ENCODE results near the gene CRABP1.

CRABP1 gene

DNA sequence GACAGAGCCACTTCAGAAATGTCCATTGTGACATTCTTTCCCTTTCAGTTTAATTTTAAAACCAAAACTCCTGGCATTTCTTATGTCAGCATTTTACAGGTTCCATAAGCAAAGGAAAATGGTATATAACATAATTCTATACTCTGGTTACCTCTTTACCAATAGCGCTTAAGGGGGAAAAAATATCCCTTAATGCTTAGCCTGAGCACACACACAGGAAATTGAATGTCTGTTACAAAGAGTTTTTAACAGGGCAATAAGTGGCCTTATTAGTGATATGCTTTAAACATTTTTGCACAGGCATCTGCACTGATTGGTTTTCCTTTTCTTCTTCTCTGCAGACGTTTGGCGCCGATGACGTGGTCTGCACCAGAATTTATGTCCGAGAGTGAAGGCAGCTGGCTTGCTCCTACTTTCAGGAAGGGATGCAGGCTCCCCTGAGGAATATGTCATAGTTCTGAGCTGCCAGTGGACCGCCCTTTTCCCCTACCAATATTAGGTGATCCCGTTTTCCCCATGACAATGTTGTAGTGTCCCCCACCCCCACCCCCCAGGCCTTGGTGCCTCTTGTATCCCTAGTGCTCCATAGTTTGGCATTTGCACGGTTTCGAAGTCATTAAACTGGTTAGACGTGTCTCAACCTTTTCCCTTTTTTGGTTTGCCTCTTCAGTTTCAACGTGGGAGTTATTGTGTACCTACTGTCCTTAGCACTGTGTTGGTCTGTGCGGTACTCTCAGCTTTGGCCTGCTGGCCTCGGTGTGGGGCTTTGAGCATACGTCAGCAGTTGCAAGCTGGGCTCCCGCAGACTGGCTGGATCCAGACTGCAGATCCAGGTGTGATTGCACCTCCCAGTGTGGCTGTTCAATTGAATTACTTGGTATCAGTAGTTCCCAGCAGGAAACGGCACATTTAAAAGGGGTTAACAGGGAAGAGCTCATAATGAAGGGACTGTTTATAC, 7.7 kb downstream of the CRABP1 start:
- DNase-seq = no peak

DNA sequence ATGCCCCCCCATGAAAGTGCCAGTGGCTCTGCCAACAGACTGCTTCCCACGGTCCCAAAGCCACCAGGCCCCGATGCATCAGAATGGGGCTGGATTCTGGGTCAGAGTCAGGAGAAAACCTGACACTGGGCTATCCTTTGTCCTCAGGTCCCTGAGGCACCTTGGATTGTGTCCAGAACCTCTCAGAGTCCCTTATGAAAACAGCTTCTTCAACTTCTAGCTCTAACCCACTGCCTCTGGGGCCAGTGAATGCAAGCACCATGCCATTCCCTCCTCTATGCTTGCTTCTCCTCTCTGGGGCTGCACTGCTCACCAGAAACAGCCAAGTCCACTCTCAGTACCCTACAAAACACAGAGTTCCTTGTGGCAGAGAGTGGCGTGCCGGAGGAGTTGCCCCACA, 9.9 kb downstream of the CRABP1 start:
- no peak for DNase-seq

DNA sequence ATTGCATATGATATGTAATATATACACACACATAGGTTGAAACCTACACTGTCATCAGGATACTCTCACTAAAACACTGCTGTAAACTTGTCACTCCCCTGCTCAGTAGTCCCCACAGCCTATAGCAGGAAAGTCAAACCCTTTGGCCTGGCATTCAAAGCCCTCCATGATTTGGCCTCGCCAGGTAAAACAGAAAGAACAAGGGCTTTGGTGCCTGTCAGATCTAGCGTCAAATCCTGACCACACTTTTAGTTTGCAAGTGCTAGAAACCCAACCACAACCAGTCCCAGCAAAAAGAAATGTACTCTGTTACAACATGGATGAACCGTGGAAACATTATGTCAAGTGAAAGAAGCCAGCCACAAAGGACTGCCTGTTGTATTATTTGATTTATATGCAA, 11.4 kb downstream of the CRABP1 start:
- no peak for DNase-seq

DNA sequence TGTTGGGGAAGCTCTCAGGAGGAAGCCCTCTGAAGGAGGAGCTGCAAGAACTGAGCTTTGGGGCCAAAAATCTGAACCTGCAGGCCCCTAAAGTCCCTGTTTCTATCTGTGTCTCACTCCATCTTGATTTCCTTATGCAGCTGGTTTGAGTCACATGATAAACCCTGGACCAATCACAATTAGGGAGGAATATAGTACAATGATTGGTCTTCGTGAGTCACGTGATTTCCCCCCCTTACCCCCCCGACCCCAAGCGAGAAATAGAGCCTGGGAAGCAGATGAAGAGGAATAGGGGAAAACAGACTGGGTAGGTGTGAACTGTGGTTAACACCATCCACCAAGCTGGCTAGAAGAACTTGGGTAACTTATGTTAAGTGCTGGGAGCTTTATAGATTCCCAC, 12.9 kb downstream of the CRABP1 start:
- DNase-seq = no peak

DNA sequence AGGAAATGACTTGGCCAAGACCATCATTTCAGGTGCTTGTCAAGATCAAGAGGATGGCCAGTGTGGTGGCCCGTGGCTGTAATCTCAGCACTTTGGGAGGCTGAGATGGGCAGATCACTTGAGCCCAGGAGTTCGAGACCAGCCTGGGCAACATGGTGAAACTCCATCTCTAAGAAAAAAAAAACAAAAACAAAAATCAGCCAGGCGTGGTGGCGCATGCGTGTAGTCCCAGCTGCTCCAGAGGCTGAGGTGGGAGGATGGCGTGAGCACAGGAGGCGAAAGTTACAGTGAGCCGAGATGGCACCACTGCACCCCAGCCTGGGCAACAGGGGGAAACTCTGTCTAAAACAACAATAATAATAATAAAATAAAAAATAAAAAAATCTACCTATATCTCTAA, 15.0 kb downstream of the CRABP1 start:
- no peak for DNase-seq

DNA sequence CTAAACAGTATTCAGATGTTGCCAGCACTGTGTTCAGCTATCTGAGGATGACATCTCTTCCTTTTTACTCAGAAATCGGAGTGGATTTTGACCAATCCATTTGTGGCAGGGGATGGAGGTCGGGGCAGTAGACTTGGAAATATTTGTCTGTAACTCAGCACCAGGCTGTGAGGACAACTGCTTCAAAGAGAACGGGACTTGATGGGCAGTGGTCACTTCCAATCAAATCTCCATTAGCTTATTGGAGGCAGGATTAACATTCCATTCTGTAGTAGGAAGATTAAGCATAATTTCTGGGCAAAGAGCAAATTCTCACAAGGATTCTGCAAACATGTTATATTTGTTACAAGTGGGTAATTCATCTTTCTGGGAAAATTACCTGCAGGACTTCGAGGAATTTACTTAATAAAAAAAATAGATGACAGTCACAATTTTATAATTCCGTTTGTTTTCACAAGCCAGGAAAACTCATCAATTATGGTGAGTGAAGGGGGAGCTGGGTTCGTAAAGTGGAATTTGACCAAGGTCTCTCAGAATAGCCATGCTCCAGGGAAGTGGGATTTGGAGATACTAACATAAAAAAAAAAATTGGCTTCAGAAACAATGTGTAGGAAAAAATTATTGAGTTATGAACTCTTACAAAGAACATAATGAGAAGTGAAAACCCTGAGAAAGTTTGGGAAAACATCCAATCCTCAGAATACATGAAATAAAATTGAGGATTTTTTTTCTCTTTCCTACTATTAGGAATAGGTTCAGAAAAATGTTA, 18.1 kb downstream of the CRABP1 start:
- DNase-seq = no peak

DNA sequence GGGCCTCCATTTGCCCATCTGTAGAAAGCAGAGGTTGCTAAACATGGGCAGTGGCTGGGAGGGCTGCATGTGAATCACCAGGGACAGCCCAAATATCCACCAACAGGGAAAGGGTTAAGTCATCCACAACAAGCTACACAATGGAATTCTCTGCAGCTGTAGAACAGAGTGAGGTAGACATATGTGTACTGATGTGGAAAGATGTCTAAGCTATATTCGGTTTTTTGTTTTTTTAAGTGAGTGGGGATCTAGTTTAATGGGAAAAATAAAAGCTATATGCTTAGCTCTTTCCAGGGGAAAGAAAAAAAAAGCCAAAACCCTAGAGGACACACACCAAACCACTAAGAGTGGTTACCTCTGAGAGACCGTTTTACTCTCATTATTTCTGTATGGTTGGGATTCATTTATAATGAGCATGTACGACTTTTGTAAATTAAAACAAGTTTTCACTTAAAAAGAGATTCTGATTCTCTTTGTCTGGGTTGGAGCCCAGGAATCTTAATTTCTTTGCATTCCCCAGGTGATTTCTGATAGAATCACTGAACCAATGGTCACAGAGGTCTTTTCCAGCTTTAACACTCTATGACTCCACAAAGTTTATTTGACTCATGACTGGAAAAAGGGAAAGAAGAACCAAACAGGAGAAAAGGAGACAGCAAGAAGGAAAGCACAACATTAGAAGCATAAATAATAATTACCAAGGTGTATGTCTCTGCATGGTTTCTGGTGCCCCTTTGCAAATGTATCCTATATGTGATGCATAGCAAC, 19.1 kb downstream of the CRABP1 start:
- no peak for DNase-seq

DNA sequence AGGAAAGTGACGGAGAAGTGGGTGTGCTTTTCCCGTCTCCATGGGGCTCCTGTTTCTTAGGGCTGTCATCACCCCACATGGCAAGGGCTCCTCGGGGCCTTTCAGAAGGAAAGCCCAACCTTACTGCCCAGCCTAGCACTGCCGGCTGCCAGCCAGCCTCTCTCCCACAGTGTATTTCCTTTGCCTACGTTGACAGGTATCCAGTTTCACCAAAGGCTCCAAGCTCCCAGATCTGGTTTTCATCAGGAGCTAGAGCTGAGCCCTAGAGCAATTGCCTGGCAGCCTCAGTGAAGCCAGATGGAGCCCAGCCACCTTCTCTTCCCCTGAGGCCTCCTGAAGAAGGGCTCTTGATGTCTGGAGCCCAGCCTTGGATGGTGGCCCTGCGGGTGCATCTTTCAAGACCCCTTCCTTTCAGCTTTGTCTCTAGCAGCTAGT, 20.2 kb downstream of the CRABP1 start:
- DNase-seq = no peak

DNA sequence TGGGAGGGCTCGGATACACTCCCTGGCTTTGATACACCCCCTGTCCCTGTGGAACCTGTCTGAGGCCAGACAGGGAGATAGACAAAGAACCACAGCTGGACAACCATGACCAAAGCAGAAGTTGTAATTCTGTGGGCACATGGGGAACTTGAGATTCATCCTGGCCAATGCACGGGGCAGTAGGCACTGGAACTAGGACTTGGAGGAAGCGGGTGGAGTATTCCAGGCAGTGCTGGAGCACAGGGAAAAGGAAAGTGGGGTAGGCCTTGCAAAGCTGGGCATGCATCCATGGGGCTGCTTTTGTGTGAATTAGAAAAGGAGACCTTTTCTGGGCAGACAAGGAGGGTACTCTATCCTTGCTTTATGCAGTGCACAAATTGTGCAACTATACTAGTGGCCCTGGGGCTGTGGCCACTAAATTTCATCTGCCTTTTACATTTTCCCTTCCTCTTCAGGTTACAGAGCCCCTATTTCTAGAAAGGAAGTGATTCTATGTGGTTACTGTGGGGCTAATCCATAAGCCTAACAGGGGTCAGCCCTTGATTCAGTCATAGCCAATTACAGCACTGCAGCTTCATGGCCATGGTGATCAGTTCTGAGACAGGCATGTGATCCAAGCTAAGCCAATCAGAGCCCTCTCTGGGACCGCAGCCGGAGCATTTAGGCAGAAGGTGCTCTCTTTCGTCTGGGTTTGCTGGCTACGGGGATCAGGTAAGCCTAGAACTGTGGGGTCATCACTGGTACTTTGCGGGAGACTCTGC, 21.0 kb downstream of the CRABP1 start:
- no peak for DNase-seq

DNA sequence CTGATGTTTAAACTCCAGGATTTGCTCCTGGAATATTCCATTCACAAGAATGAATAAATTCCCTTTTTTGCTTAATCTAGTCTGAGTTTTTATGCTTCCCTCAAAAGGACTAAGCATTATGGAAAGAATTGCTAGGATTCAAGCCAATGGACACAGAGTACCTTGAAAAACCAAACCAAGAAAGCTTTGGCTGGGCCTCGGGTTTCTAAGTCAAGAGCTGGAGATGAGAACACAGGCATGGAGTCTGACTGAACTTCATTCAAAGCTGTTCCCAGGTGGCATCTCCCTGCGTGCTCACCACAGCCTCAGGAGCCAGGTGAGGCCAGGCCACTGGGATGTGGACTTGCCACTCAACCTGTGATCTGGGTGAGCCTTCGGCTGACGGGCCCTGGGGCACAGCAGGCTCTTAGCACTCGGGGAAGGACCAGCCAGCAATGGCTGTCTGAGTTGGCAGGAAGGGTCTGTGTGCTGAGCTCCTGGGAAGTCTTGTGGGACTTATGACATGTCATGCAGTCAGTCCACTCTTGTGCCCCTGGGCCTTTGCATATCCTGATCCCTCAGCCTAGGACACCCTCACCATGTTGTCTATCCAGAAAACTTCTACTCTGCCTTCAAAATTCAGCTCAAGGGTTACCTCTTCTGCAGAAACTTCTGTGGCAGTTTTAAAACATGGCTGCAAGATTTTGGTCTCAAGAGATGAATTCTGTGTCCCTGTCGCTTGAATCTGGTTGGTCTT, 21.8 kb downstream of the CRABP1 start:
- DNase-seq = no peak

DNA sequence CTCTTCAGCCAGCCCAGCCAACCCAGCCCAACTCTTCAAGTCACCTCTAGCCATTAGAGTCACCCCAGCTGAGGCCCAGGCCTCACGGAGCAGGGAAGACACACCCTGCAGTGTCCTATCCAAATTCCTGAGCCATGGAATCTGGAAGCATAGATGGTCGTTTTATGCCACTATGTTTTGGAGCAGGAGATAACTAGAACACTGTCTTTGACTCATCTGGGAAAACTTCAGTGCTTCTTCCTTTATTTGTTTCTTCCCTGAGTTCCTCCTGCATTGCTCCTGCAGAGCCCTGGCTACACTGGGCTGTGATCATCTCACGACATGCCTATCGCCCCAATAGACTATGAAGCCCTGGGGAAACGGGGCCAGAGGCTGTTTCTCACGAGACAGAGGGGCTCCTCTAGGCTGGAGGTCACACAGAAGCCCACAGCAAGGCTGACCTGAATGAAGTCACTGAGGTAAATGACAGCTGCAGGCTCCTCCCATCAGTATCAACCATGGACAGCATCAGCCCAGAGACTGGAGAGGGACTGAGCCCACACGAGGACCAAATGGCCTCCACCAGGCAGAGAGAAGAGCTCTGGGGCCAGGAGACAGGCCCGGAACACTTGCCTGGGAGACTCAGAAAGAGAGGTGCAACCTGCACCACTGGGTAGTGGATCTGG, 22.7 kb downstream of the CRABP1 start:
- DNase-seq = no peak

DNA sequence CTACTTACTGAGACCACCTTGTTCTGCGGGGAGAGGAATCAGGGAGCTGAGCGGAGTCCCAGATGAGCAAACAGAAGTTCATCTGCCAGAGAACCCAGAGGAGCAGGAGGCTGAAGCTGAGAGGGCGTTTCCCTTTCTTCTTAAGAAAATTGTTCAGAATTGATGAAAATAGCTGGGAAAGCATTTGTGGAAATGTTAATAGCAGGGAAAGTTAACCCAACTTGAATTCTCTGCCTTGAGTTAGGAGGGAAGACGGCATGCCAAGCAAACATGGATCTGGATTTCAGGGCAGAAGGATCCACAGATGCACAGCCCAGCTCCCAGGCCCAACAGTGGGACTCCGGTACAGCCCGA, 23.2 kb downstream of the CRABP1 start:
- DNase-seq = no peak

DNA sequence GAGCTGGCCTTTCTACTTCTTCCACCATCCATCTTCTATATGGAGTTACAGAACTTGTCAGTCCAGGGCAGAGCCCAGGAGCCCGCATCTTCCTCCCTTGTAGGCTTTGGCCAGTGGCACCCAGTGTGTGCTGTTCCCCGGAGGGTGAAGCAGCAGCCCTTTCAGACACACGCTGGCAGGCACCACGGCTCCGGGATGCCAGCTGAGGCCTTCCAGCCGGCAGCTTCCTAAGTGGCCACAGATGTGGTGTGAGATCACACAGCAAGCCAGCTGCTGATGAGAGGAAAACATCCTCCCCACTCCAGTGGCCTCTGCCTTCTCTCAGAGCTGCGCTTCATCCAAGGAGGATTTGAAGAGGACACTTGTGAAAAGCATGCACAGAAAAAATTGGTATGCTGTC, 24.1 kb downstream of the CRABP1 start:
- no peak for DNase-seq

DNA sequence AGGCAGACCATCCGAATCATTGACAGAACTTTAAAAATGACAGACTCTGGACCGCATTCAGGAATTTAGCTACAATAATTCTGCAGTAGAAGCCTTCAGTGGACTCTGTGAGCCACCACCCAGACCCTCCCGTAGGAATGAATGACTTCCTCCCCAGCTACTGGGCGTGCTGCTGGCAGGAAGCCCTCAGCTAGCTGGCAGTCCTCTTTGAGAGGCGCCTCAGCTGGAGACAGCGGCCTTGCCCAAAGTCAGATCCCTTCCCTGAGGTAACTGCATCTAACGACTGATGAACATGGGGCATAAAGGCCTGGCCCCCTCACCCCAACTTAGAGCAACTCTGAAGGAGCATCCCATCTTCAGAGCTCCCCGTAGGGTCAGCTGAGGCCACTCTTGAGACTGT, 25.8 kb downstream of the CRABP1 start:
- DNase-seq = no peak

DNA sequence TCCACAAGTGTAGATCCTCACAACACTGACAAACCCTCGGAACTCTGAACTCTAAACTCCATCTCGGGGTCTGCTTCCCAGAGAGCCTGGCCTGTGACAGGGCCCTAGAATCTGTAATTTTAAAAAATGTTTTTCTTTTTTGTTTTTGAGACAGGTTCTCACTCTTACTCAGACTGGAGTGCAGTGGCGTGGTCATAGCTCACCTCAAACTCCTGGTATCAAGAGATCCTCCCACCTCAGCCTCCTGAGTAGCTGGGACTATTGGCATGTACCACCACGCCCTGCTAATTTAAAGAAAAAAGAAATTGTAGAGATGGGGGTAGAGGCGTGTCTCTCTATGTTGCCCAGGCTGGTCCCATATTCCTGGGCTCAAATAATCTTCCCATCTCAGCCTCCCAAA, 26.2 kb downstream of the CRABP1 start:
- DNase-seq = no peak

DNA sequence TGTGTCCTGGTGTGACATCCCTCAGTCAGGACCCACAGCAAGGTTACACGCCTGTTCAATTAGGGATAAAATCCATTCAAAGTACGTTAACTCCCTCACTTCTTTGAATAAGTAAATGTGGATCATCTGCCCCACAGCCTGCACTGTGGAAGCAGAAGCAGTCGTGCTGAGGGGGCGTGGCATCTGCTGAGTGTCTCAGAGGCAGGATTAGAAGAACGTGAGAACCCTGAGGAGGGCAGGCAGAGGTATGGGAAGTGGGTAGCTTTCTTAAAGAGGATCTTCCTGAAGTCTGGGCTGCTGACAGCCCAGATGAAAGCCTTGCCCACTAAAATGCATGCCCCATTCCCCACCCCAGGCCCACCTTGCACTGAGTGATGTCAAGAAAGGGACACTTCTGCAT, 28.5 kb downstream of the CRABP1 start:
- DNase-seq = no peak

DNA sequence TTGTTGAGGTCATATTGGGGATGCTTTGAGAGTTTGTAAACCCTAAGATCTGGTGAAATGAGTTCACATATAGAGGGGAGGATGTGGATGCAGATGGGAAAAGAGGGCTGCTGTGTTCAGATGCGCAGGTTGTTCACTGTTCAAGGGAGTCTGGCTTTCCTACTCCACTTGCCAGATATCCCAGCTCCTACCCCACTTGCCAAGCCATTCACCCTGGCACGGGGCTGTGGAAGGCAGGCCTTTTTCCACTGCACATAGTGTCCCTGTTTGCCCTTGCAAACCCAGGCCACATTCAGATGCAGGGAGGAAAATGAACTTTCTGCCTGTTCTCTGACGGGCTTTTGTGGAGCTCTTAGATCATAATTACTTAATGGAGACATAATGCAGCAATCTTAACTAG, 29.0 kb downstream of the CRABP1 start:
- no peak for DNase-seq

DNA sequence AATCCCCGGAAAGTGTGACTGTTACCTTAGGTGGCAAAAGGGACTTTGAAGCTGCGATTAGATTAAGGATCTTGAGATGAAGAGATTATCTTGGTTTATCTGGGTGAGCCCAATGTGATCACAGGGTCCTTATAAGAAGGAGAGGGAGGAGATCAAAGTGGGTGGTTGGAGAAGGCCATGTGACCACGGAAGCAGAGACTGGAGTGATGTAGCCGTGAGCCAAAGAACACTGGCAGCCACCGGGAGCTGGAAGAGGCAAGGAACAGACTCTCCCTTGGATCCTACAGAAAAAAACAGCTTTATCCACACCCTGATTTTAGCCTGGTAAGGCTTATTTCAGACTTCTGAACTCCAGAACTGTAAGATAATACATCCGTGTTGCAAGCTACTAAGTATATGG, 29.9 kb downstream of the CRABP1 start:
- no peak for DNase-seq

DNA sequence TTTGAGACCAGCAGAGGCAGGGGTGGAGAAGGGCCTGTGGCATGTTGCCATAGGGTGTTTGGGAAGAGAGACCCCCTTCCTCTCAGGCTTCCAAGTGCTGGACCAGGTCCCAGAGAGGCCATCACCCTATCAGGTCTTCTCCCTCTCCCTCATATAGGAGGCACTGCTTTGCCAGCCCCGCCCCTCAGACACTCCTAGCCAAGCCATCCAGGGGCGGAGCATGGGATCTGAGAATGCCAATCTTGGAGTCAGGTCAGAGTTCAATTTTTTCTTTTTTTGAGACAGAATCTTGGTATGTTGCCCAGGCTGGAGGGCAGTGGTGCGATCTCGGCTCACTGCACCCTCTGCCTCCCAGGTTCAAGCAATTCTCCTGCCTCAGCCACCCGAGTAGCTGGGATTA, 32.7 kb downstream of the CRABP1 start:
- DNase-seq = no peak

DNA sequence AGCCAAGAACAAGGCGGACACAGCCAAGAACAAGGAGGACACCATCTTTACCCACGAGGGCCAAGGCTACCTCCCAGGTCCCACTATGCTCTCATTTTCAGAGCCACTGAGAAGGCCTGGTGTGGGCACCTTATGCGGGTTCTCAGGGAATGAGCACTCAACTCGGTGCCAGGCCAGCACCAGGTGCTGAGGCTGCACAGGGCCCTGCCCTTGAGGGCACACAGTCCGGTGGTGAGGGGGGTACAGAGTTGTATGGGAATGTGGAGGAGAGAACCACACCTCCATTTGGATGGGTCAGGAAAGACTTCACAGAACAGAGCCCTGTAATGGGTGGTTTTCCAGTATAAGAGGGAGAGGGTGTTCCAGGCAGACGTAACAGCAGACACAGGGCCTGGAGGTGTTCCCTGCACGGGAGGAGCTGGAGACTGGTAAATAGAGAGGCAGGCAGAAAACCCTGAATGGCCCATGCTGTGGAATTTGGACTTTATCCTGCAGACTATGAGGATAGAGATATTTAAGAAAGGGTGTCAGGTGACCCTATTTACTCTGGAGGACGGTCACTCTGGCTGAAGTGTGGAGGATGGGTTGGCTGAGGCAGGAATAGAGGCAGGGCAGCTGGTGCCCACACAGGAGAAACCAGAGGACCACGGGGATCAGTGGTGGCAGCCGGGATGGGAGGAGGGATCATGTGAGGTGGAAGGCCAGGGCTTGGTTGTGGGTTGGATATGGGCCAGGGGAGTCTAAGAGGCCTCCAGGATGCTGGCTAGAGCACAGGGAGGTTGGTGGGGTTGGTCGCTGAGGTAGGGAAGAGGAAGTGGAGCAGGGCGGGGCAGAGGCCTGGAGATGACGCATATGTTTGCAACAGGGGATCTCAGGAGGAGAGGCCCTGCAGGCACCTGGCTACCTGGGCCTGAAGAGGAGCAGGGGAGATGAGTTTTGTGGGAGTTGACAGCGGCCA, 34.6 kb downstream of the CRABP1 start:
- no peak for DNase-seq

All from cerebellar nuclear complex (tissue), 1 donor.